Kidney epithelial cell (primary cell): ENCODE results near the gene CDA. TPM values are rescaled to one million over a fixed set of nuclear protein-coding genes. Genes with fewer than 3 reads are reported as not detected.

Experiments used
- DNase-seq: peaks from one replicate; pipeline ENCODE4 v3.0.0-alpha.2; 2010; ENCODE audit warnings: low read depth
- H3K27me3 ChIP-seq: 2 replicates; pipeline ENCODE4 v1.6.0; 2011; ENCODE audit warnings: low read length; ENCODE audit not compliant: control insufficient read depth, insufficient read depth
- H3K36me3 ChIP-seq: 2 replicates; pipeline ENCODE4 v1.5.1; 2011; ENCODE audit warnings: low read length; ENCODE audit not compliant: control insufficient read depth, insufficient read depth
- H3K4me3 ChIP-seq: 2 replicates; pipeline ENCODE4 v1.5.1; 2011; ENCODE audit warnings: low read depth, mild to moderate bottlenecking, control low read depth, low read length
- total RNA-seq: library from RNA; depleted of rRNA; stranded (reverse); fragments of >200 nt; gene quantifications from 2 replicates; pipeline ENCODE4 v1.2.3, GENCODE V29; 2015
- TF ChIP-seq, protein P1 (sequence below): IDR thresholded peaks from 2 replicates; pipeline ENCODE4 v1.5.1; 2011; ENCODE audit warnings: mild to moderate bottlenecking, moderate library complexity, low read length, control low read depth, inconsistent platforms; ENCODE audit not compliant: insufficient read depth, poor library complexity, severe bottlenecking

The CDA gene
- total RNA-seq, 1 donor from 2014 or later, result 3.1 TPM

GRCh38 chr1:20587661-20588053, 1.2 kb upstream of the CDA start:
- TF ChIP-seq, protein P1, sequence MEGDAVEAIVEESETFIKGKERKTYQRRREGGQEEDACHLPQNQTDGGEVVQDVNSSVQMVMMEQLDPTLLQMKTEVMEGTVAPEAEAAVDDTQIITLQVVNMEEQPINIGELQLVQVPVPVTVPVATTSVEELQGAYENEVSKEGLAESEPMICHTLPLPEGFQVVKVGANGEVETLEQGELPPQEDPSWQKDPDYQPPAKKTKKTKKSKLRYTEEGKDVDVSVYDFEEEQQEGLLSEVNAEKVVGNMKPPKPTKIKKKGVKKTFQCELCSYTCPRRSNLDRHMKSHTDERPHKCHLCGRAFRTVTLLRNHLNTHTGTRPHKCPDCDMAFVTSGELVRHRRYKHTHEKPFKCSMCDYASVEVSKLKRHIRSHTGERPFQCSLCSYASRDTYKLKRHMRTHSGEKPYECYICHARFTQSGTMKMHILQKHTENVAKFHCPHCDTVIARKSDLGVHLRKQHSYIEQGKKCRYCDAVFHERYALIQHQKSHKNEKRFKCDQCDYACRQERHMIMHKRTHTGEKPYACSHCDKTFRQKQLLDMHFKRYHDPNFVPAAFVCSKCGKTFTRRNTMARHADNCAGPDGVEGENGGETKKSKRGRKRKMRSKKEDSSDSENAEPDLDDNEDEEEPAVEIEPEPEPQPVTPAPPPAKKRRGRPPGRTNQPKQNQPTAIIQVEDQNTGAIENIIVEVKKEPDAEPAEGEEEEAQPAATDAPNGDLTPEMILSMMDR, result no peak
- no peak for DNase-seq
- Histone ChIP-seq H3K4me3 (no peak overlapping the region), H3K36me3 (no peaks in the 10 kb centered on the region), H3K27me3 (no peaks in the 10 kb centered on the region)

GRCh38 chr1:20589331-20590278, 708 bp downstream of the CDA start:
- TF ChIP-seq, protein P1, result no peak
- peak overlapping the region; percentile 7 for H3K4me3 ChIP-seq
- no peak for DNase-seq

DNA sequence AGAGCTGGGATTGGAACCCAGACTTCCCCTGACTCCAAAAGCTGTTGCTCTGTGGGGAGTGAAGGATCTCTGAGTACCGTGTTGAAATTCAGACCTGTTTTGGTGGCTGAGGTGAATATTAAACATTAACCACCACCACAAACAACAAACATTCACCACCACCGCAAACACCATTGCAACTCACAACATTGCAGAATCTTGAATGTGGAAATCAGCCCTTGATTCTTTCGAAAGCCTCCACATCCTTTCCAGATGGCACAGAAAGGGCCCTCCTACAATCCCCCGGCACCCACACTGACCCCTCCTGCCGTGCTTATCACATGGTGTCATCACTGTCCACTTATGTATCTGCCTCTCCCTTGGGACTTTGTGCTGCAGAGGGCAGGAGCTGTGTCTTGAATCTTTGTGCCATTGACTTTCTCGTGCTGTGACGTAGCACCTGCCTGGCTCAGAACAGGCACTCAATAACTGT, 1.4 kb downstream of the CDA start:
- Histone ChIP-seq H3K27me3 (no peaks in the 10 kb centered on the region), H3K4me3 (no peak overlapping the region), H3K36me3 (no peaks in the 10 kb centered on the region)
- DNase-seq, result no peak
- TF ChIP-seq, protein P1, result no peak

More at GRCh38 chr1:20589331-20590278, 708 bp downstream of the CDA start:
- Histone ChIP-seq H3K36me3 (no peaks in the 10 kb centered on the region), H3K27me3 (no peaks in the 10 kb centered on the region)

DNA sequence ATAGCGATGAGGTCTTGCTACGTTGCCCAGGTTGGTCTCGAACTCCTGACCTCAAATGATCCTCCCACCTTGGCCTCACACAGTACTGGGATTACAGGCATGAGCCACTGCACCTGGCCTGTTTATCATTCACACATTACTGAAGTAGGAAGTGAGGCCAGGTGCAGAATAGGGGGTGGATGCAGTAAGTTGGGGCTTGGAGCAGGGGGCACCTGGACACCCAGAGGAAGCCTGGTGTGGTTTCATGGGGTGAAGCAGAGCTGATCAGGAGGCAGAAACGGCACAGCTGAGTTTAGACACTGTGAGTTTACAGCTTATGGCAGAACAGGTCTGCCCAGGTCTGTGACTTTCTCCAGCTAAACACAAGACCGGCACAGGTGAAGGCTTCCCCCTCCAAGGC, 4.9 kb downstream of the CDA start:
- TF ChIP-seq, protein P1, result no peak
- no peak overlapping the region for H3K4me3 ChIP-seq
- no peaks in the 10 kb centered on the region for H3K36me3 ChIP-seq
- DNase-seq, result no peak
- no peaks in the 10 kb centered on the region for H3K27me3 ChIP-seq

DNA sequence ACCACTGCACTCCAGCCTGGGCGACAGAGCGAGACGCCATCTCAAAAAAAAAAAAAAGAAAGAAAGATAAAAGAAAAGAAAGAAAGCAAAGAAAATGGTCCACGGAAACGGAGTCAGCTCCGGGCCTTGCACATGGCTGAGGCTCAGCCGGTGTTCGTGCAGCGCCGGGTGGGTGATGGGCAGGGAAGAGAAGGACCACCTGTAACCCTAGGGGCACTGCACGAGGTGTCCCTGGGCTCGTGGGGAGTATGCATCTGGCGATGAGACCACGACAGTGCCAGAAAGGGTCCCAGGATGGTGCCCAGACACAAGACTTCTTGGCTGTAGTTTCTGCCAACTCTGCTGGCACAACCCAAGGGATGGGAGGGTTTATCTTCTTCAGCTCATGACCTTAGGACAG, 5.8 kb downstream of the CDA start:
- no peak overlapping the region for H3K4me3 ChIP-seq
- DNase-seq, result no peak
- no peaks in the 10 kb centered on the region for H3K36me3 ChIP-seq
- H3K27me3 ChIP-seq, result no peaks in the 10 kb centered on the region
- TF ChIP-seq, protein P1, result no peak
